Astrocyte (in vitro differentiated cells and primary cell): ENCODE data around the gene OGFOD2. TPM values are rescaled to one million over a fixed set of nuclear protein-coding genes. Genes with fewer than 3 reads are reported as not detected.

ENCODE experiments used
- DNase-seq: peaks from one replicate; pipeline ENCODE4 v3.0.0-alpha.2; 2010; ENCODE audit warnings: low read depth
- FAIRE-seq: peaks from 2 replicates; lab custom pipeline; 2011; peaks lifted over from hg19 to GRCh38; lab: Jason Lieb, UNC
- H2AFZ ChIP-seq: 2 replicates; pipeline ENCODE4 v1.6.0; 2012; ENCODE audit warnings: low read depth, low read length, inconsistent platforms
- H3K27ac ChIP-seq: 2 replicates; pipeline ENCODE4 v1.5.1; 2011; ENCODE audit warnings: low read depth, low read length, inconsistent platforms
- H3K27me3 ChIP-seq: 2 replicates; pipeline ENCODE4 v1.6.0; 2011; ENCODE audit warnings: low read length, inconsistent platforms; ENCODE audit not compliant: insufficient read depth
- H3K36me3 ChIP-seq: 2 replicates; pipeline ENCODE4 v1.5.1; 2011; ENCODE audit warnings: low read length, inconsistent platforms; ENCODE audit not compliant: insufficient read depth
- H3K4me1 ChIP-seq: 2 replicates; pipeline ENCODE4 v1.5.1; 2011; ENCODE audit warnings: low read length, inconsistent platforms; ENCODE audit not compliant: insufficient read depth
- H3K4me2 ChIP-seq: 2 replicates; pipeline ENCODE4 v1.6.0; 2012; ENCODE audit warnings: low read length, inconsistent platforms
- H3K4me3 ChIP-seq: 2 replicates; pipeline ENCODE4 v1.5.1; 2011; ENCODE audit warnings: low read depth, mild to moderate bottlenecking, low read length, inconsistent platforms; ENCODE audit not compliant: insufficient read depth
- H3K79me2 ChIP-seq: 2 replicates; pipeline ENCODE4 v1.6.0; 2012; ENCODE audit warnings: mild to moderate bottlenecking, low read length, inconsistent platforms; ENCODE audit not compliant: insufficient read depth
- H3K9ac ChIP-seq: 2 replicates; pipeline ENCODE4 v1.6.0; 2012; ENCODE audit warnings: mild to moderate bottlenecking, low read length, inconsistent platforms
- H3K9me3 ChIP-seq: 2 replicates; pipeline ENCODE4 v1.5.1; 2012; ENCODE audit warnings: low read depth, mild to moderate bottlenecking, low read length, inconsistent platforms; ENCODE audit not compliant: insufficient read depth
- H4K20me1 ChIP-seq: 2 replicates; pipeline ENCODE4 v1.6.0; 2012; ENCODE audit warnings: low read length, inconsistent platforms; ENCODE audit not compliant: insufficient read depth
- H3K27ac Mint-ChIP-seq: one replicate; pipeline ENCODE4 v1.8.0; 2021; ENCODE audit warnings: mild to moderate bottlenecking, mixed read lengths; ENCODE audit not compliant: unreplicated experiment
- H3K27me3 Mint-ChIP-seq: one replicate; pipeline ENCODE4 v1.8.0; 2021; ENCODE audit warnings: low read depth, mixed read lengths; ENCODE audit not compliant: unreplicated experiment
- H3K36me3 Mint-ChIP-seq: one replicate; pipeline ENCODE4 v1.8.0; 2021; ENCODE audit warnings: low read depth, mixed read lengths; ENCODE audit not compliant: unreplicated experiment
- H3K4me1 Mint-ChIP-seq: one replicate; pipeline ENCODE4 v1.8.0; 2021; ENCODE audit warnings: low read depth, mixed read lengths; ENCODE audit not compliant: unreplicated experiment
- H3K4me3 Mint-ChIP-seq: one replicate; pipeline ENCODE4 v1.8.0; 2021; ENCODE audit warnings: mild to moderate bottlenecking, moderate library complexity, mixed read lengths; ENCODE audit not compliant: unreplicated experiment
- H3K9me3 Mint-ChIP-seq: one replicate; pipeline ENCODE4 v1.8.0; 2021; ENCODE audit warnings: mild to moderate bottlenecking, mixed read lengths; ENCODE audit not compliant: unreplicated experiment
- EZH2 ChIP-seq: IDR thresholded peaks from 2 replicates; pipeline ENCODE4 v1.6.1; 2012; ENCODE audit warnings: mild to moderate bottlenecking, low read length, inconsistent platforms; ENCODE audit not compliant: insufficient read depth
- total RNA-seq: library from RNA; stranded (reverse); gene quantifications from 2 replicates; pipeline ENCODE4 v1.2.1, GENCODE V29; 2021
- TF ChIP-seq, protein P1 (sequence below): IDR thresholded peaks from 2 replicates; pipeline ENCODE4 v1.5.1; 2011; ENCODE audit warnings: low read depth, mild to moderate bottlenecking, inconsistent platforms, low read length, moderate library complexity; ENCODE audit not compliant: insufficient read depth

Gene OGFOD2
- total RNA-seq, 1 donor from 2014 or later, result 13.3 TPM

GRCh38 chr12:122982963-122983788 lies 8.1 kb downstream of the OGFOD2 start:
- Histone ChIP-seq H4K20me1 (peaks cover 28% of the 10 kb centered on the region), H3K36me3 (no peaks in the 10 kb centered on the region), H3K27ac (no peak overlapping the region), H3K4me1 (peaks cover 43% of the 10 kb centered on the region), H3K4me2 (peak overlapping the region; percentile 93), H3K79me2 (peaks cover 53% of the 10 kb centered on the region), H3K27me3 (no peaks in the 10 kb centered on the region), H2AFZ (no peak overlapping the region), H3K9me3 (no peaks in the 10 kb centered on the region), H3K9ac (peak overlapping the region; percentile 89), H3K4me3 (no peak overlapping the region)
- Mint-ChIP-seq H3K9me3 (no peaks in the 10 kb centered on the region), H3K4me1 (peaks cover 29% of the 10 kb centered on the region), H3K36me3 (peaks cover 3% of the 10 kb centered on the region), H3K4me3 (peak overlapping the region; percentile 68), H3K27me3 (no peaks in the 10 kb centered on the region), H3K27ac (peak overlapping the region; percentile 34)
- no peak for DNase-seq
- FAIRE-seq, result no peak
- TF ChIP-seq, protein P1, sequence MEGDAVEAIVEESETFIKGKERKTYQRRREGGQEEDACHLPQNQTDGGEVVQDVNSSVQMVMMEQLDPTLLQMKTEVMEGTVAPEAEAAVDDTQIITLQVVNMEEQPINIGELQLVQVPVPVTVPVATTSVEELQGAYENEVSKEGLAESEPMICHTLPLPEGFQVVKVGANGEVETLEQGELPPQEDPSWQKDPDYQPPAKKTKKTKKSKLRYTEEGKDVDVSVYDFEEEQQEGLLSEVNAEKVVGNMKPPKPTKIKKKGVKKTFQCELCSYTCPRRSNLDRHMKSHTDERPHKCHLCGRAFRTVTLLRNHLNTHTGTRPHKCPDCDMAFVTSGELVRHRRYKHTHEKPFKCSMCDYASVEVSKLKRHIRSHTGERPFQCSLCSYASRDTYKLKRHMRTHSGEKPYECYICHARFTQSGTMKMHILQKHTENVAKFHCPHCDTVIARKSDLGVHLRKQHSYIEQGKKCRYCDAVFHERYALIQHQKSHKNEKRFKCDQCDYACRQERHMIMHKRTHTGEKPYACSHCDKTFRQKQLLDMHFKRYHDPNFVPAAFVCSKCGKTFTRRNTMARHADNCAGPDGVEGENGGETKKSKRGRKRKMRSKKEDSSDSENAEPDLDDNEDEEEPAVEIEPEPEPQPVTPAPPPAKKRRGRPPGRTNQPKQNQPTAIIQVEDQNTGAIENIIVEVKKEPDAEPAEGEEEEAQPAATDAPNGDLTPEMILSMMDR, result no peak

GRCh38 chr12:122983789-122984515 lies 8.9 kb downstream of the OGFOD2 start:
- Histone ChIP-seq H3K4me3 (no peak overlapping the region), H3K79me2 (peaks cover 45% of the 10 kb centered on the region), H3K9ac (peak overlapping the region; percentile 20), H3K4me2 (peak overlapping the region; percentile 31), H3K27ac (no peak overlapping the region), H2AFZ (no peak overlapping the region), H3K9me3 (no peaks in the 10 kb centered on the region), H3K36me3 (no peaks in the 10 kb centered on the region), H3K27me3 (no peaks in the 10 kb centered on the region), H3K4me1 (peaks cover 43% of the 10 kb centered on the region), H4K20me1 (peaks cover 28% of the 10 kb centered on the region)
- TF ChIP-seq, protein P1, result no peak
- no peak for TF ChIP-seq EZH2
- DNase-seq, result no peak
- Mint-ChIP-seq H3K4me3 (peak overlapping the region; percentile 60), H3K27me3 (no peaks in the 10 kb centered on the region), H3K36me3 (peaks cover 3% of the 10 kb centered on the region), H3K9me3 (no peaks in the 10 kb centered on the region), H3K27ac (peak overlapping the region; percentile 26), H3K4me1 (peaks cover 29% of the 10 kb centered on the region)
- no peak for FAIRE-seq
